GM21423 (cell line): Measurements from ENCODE around the gene SLC6A6.

ENCODE experiments used
- ATAC-seq: cut with Tn5 transposase; IDR thresholded peaks from one replicate; pipeline ENCODE4 v1.9.1; 2021; ENCODE audit warnings: mild to moderate bottlenecking, moderate library complexity; ENCODE audit not compliant: unreplicated experiment

Gene SLC6A6

DNA sequence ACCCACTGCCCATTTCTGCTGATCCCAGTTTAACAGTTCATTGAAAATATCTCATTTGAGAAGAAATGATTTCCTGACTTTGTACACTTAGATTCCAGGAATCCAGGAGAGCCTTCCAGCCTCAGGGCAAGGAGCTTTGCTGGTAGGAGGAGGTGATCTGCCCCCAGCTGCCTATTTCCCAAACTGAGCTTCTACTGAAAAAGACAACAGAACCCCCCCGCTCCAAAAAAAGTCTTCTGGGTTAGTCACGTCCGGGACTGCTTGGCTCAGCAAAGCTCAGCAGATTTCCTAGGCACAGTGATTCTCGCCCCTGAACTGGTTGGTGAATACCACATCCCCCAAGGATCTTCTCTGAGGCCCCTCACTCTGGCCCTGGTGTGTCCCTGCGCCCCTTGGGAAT, 13.1 kb downstream of the SLC6A6 start:
- ATAC-seq: no peak

DNA sequence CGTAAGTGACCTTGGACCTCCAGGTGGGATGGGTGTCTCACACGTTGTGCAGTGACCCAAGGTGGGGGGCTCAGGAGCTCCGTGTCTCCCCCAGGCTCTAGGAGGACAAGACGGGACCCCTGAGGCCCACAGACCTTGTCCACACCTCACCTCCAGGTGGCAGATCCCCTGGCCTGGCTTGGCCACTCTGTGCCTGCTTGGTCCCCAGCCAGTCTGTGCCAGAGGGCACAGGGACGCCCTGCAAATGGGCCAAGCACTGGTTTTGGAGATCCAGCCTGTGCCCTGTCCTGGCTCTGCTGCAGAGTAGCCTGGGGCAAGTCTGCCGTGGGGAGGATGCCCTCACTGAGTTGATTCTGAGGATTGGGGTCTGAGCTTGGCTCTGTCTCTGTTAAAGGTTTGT, 14.0 kb downstream of the SLC6A6 start:
- ATAC-seq: no peak

DNA sequence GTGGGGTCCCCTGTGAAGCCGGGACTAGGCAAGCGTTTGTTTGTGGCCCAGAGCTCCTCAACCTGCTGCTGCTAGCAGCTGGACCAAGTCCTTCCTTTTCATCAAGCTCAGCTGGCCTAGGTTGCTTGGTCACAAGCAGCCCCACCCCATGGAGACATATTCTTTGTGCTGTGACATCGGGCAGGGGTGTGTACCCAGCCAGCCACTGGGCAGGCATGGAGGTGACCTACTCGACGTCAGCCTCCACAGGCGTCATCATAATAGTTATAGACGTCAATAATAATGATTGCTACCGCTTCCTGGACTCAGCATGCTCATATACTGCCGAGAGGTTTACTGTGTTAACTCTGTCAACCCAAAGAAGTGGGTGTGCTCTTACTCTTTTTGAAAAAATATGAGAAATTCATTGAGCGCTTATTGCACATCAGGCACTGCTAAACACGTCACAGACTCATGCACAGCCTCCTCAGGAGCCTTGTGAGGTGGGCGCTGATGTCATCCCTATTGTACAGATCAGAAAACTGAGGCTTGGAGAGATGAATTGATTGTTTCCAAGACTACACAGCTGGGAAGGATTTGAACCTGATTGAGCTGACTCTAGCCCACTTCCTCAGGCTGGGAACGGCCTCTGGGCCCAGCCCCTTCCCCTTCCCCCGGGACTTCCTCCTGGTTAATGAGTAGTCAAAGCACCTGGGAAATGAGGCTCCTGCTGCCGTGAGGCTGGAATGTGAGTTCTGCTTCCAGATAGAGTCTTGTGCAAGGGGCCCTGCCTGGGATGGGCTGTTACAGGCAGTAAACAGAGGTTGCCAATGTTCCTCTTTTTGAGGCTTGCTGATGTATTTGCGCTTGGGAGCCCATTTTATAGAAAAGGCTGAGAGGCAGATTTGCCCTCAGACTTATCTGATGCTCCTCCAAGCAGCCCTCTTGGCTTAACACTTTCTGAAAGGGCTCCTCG, 16.2 kb downstream of the SLC6A6 start:
- ATAC-seq: no peak

DNA sequence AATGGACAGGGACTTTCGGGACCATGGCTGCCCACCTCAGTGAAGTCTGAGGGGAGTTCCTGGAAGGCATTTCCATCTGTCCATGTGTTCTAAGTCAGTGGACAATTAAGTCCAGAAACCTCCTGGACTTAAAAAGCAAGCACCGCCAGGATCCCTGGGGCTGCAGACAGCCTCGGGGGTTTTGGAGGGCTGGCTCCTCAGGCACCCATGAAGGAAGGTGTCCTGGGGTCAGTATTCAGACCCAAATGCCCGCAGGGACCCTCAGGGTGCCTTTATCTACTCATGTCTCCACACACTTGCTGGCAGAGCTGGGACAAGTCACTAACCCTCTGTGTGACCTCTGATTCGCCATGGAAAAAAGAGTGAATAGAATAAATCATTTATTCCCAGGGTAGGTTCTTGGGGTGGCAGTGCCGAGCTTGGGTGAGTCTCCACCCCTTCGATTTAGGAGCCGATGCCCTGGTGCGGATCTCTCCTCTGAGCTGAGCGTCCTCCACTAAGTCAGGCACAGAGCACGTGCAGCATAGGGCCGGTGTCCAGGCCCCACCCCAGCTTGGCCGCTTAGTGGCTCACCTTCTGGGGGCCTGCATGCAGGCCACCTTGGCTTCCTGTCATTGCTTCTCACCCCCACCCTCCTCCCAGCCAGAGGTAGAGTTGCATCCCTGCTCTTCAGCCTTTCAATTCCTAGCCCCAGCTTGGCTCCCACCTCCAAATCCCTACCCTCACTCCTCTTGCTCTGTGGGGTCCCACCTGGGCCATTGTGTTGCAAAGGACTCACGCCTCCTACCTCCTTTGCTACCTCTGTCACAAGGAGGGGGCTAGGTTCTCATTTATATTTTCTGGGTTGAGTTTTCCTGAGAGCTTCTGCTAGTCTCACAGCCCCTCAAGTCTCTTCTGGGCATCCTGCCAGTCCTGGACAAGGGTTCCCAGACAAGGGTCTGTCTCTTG, 19.9 kb downstream of the SLC6A6 start:
- ATAC-seq: no peak

DNA sequence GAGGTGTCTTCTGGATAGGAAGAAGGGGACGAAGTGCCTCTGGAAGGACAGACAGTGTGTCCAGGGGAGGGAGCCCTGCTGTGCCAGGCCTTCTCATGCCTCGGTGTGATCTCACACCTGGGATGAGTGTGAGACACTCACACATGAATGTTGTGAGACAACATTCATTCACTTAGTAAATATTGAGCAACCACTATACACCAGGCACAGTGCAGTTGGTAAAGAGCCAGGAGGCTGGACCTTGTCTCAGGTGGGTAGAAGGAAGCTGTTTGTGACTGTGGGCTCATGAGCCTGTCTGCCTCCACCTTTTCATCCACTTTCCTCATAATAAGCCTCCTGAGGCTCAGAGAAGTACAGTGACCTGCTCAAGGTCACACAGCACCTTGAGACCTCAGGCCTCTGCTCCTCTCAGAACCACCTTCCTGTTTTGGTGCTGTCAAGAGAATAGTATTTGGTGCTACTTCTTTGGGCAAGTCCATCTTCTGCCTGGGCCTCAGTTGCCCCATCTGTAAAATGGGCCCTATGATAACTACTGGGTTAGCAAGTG, 20.9 kb downstream of the SLC6A6 start:
- no peak for ATAC-seq

DNA sequence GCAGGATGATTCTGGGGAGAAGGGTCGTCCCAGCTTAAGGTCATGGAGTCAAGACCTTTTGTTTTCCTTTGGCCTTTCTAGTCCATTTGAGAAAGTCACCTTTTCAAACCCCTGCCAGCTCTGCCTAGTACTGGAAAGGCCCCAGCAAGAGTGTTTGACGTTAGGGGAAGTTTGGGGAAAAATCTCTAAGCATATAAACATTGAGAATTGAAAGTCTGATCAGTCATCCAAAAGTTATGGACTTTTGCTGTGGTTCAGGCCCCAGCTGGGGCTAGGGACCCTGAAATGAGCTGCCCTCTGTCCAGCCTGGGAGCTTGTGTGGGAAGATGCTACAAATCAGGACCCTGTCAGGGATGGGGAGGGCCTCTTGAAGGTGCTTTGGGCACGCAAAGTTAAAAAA, 21.6 kb downstream of the SLC6A6 start:
- no peak for ATAC-seq

DNA sequence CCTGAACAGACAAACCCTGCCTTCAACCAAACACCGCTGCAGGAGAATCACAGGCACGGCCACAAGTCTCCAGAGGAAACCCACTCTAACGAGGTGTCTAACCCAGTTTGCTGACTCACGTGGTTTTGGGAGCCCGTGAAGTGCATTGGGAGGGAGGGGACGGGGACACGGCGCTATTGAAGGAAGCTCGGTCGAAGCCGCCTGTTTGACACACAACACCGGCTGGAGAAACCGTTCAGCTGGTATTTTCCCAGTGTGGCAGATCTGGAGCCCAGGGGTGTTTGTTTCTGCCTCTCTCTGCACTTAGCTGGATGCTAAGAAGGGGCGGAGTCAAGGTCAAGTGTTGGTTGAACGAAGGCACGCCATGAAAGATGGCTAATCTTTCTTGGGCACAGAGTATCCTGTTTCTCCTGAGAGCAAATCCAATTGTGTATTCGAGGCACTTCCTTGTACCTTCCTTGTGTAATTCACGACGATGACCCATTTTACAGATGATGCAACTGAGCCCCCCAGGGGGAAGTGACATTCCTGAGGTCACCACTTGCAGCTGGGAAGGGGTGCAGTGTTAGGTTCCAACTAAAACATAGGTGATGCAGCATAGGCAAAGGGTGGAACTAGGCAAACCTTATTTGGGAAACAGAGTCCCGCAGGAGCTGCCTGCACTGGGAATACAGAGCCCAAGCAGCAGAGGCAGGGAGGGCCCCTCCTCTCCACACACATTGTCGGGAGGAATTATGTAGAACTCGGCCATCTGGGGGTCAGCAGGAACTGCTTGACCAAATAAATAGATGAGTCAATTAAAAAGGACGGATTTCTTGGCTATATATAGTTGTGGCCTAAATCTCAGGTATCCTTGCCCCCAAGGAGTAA, 22.5 kb downstream of the SLC6A6 start:
- no peak for ATAC-seq

DNA sequence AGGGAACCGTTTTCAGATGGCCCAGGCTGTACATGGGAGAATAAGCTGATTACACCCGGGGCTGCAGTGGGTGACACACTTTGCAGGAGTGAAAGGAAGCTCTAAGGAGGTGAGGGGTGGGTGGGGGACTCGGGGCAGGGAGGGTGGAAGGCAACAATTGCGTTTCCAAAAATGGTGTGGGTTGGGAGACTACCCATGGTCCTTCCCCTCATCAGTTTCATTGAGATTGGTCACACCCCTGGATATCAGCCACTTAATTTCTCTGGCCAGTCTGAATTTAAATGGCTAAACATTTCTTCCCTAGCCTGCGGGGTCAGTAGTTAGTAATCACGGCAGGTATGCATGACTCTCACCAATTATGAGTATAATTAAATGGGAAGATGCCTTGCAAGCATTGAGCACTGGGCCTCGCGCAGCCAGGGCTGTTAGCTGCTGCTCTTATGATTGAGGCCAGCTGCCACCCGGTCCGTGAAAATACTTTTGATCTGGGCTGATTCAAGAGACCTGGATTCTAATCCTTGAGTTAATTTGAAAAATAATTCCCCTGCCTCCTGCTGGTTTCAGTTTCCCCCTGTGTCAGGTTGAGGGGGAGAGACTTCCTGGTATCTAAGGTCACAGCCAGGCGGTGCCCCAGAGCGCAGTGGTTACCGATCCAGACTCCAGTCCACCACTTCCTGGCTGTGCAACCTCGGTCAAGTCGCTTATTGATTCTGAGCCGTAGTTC, 23.3 kb downstream of the SLC6A6 start:
- peak; percentile 50 for ATAC-seq

DNA sequence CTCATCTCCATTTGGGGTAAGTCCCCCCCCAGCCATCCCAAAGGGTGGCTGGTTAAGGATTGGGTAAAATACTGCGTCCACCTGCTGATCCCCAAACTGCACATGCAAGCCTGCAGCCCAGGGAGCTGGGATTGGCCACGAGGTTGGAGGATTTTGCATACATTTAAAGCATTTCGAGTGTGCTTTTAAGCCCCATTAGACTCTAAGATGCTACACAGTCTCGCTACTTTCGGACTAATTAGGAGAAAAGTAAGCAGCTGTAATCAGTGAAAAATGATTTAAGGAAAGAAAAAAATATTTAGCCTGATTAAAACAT, 23.9 kb downstream of the SLC6A6 start:
- ATAC-seq: no peak

DNA sequence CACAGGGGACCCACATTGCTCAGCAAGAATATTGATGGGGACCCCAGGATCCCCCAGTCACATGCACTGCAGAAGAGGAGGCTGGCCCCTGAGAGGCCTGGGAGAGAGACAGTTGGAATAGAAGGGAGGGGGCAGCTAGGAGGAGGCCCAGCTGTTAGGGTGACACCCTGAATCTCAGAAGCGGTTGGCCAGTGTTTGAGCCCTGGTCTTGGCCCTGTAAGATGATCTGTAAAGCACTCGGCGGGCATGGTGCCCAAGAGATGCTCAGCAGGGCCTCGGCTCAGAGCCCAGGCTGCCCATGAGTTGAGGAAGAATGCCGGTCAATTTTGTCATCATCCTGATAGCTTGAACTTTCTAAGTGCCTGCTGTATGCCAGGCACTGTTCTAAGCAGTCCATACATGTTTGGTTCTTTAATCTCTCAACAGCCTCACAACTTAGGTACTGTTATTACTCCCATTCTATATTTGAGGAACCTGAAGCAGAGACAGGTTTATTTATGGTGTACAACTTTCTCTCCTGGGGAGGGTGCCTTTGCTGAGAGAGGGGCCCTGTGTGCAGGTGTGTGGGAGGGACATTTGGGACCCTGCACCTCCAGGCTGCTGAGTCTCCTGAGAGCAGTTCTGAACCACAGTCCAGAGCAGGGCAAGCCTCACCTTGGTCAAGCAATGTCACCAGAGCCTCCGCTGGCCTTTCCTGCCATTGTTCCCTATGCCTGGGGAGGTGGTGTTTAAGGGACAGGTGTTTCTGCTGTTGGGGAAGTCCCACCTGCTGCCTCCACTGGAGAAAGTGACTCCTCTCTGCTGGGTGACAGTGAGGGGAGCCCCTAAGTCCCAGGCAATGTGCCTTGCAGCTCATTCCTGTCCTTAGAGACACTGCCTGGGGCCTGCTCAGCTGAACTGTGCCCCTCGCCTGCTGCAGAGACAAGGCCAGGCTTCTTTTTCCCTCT, 26.0 kb downstream of the SLC6A6 start:
- ATAC-seq: no peak

DNA sequence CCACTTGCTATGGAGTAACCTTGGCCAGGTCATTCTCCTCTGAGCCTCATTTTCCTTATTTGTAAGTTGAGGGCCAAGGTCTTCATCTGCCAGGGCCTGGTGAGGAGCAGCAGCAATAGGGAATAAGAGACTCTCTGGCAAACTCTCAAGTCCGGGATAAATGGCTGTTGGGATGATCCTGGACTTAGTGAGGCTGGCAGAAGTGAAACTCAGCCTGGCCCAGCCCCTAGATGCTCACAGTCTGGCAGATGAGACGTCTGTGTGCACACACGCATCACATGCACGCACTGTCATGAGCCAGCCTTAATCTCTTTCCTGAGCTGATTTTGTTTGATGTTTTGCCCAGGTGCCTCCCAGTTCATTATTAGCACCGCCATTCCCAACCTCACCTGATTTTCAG, 26.8 kb downstream of the SLC6A6 start:
- ATAC-seq: no peak

DNA sequence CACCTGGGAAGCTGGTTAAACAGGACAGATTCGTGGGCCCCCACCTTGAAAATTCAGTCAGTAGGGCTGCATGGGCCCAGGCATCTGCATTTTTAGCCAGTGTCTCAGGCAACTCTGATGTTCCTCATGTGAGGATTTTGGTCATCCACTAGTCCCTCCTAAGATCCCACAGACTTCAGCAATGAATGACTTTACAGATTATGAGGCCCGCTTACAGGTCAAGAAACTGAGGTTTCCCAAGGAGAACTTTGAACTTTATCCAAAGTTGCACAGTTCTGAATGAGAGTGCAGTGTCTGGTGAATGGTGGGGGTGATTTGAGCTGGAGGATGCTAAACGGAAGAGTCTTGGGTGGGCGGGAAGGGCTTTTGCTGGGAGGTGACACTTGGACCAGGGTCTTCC, 27.2 kb downstream of the SLC6A6 start:
- no peak for ATAC-seq

DNA sequence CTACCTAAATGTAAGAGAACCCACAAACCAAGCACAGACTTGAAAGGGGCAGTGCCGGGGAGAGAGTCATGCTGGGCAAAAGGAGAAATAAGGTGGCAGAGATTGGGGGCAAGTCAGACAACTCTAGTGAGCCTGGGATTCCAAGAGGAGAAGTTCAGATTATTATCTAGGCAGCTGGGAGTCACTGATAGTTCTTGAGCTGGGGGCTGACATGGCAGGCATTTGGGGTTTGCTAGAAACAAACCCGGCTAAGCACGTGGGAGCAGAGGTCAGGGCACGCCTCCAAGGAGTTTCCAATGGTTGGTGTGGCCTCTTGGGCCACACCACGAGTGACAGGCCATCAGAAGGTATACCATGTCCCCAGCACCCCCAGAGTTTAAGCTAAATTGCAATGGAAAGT, 27.6 kb downstream of the SLC6A6 start:
- no peak for ATAC-seq

DNA sequence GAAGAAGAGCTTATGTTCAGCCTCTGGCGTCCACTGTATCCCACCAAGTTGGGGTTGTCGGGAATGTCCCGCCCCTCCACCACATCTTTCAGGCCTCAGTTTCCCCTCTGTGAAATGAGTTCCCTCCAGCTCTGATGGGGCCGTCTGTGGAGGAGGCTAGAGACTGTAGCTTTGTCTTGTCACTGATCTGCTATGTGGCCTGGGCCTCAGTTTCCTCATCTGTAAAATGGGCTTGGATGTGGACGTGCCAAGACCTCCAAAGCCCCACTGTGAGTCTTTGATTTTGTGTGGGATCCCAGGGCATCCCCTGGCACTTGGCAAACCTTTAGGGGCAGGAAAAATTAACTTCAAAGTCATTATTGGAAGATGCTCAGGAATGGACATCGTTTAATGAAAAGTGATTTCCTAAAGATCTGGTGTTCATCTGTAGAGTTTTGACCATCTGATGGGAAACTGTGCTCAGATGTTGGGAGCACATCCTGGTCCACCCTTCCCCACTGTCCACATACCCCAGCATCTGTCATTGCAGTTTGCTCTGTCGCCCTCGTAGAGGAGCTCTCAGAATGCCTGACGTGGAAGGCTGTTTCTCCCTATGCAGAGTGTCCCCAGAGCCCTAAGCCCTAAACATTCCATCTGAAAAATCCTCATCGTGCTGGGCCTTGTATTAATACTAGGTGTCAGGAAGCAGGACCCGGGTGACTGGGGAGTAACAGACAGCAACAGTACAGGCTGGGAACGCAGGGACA, 28.5 kb downstream of the SLC6A6 start:
- no peak for ATAC-seq

DNA sequence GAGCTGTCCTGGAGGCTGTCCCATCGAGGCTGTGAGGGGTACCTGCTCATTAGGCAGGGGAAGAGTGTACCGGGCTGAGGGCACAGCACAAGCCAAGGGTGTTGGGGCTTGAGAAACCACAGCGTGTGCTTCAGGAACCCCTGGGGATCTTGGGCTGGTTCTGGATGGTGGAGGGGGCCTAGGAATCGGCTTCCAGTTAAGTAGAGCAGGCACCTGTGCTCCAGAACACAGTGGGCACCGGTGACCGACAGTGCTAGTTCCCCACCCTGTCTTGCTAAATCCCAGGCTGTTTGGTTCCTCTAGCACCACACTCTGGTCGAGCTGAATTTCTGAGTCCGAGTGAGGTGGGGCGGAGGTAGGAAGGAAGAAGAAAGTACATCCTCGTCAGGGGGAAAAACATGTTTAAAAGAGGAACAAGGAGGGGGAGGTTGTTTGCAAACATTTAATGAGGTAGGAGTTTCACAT, 29.1 kb downstream of the SLC6A6 start:
- peak; percentile 30 for ATAC-seq

DNA sequence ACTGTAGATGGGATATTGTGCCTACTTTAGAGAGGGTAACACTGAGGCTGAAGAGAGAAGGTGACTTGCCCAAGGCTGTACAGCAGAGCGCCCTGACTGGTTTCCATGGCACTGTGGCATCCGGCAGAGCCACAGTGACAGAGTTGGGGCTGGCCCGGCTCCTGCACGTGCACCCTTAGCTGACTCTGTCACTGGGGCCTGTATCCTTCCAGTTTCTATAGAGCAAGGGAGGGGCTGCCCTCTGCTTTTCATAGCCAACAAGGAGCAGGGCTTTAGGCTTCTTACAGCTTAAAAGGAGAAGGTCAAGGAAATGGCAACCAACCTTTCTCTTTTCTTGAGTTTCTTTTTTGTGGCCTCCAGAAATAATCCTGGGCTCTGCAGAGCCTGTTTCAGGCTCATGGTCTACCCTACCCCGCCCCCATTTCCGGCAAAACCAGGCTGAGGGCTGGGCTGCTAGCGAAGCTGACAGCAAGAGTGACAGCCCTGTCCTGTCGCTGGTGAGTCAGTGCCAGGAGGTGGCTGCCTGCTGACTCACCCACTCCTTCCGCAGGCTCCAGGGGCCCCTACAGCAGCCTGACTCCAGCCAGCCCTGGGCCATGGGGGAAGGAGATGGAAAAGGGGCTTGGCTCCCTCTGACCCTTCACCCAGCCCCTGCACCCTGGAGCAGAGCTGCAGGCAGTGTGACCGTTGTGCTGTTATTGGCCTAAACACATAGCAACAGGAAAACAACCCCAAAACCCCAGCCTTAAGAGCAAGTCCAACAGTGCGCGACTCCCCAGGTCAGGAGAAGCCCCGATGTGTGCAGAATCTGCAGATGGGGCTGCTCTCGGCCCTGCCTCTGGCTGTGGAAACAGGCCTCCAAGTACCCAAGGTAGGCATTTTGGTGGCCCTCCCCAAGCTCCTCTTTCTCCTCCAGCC, 29.8 kb downstream of the SLC6A6 start:
- peak; percentile 85 for ATAC-seq

DNA sequence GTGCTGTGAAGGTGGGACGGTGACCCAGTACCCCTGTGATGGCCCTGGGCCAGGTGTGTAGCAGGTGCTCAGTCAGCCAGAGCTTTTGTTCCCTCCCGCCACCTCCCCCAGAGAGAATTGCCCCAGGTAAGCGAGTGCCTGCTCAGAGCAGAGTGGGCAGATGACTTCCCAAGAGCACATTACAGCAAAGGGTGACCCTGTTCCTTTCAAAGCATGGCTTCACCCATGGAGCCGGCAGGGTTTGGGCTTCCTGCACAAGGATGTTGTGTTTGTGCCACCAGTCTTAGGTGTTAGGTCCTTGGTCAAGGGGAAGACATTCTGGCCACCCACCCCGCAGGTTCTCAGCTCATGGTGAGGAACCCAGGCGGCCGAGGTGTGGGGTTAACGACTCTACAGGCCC, 30.7 kb downstream of the SLC6A6 start:
- no peak for ATAC-seq
